ENCODE data around the gene FAM98B. TPM values are rescaled to one million over a fixed set of nuclear protein-coding genes. Genes with fewer than 3 reads are reported as not detected.

FAM98B gene
- total and polyA plus RNA-seq, 2 of the 8 experiments (the other 6 are each of a cell fraction or from before 2014, with no cell fraction given): 5.9 to 48.4 TPM

DNA sequence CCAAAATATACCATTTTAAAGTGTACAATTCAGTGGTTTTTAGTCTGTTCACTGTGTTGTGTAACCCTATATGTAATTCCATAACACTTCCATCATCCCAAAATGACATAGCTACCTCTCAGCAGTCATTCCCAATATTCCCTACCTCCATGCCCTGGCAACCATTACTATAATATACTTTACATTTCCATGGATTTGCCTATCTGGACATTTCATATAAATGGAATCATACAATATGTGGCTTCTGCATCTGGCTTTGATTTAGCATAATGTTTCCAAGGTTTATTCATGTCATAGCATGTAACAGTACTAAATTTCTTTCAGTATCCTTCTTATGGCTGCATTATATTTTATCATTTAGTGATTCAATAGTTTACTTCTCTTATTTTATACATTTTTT is 25.3 kb downstream of the FAM98B start:
- Histone ChIP-seq H3K4ac (replicated peaks; ENCODE audit: insufficient read length, low read depth, low read length) (no peak overlapping the region), H3K14ac (ENCODE audit: insufficient read length) (no peak overlapping the region), H3K4me3 (ENCODE audit: extremely low read depth in 1 of 4, insufficient read depth in 2 of 4, low read depth in 3 of 4, low read length in 4 of 4) (no peak overlapping the region), H3K27ac (ENCODE audit: low read depth, low read length) (no peak overlapping the region), H3K9ac (replicated peaks in 1 of 4; ENCODE audit: extremely low read depth in 1 of 4, low read depth in 3 of 4, low read length in 3 of 4) (no peak overlapping the region), H3K36me3 (ENCODE audit: control insufficient read depth in 2 of 4, insufficient read depth in 4 of 4, low read length in 3 of 4) (peaks cover 3 to 36% (median 21%) of the 10 kb centered on the region in 4 experiments; a peak in 7 of 8 replicates), H2BK120ac (replicated peaks; ENCODE audit: low read depth, low read length) (no peak overlapping the region), H4K91ac (replicated peaks; ENCODE audit: insufficient read length, low read length) (no peak overlapping the region), H4K20me1 (replicated peaks in 1 of 2; ENCODE audit: control insufficient read depth in 1 of 2, insufficient read depth in 2 of 2, low read length in 2 of 2) (no peaks in the 10 kb centered on the region), H3K27me3 (replicated peaks in 1 of 4; ENCODE audit: control insufficient read depth in 3 of 4, extremely low read depth in 1 of 4, insufficient read depth in 3 of 4, low read length in 3 of 4) (no peaks in the 10 kb centered on the region), H3K4me2 (ENCODE audit: insufficient read depth in 1 of 2, low read depth in 2 of 2, low read length in 2 of 2) (no peak overlapping the region), H3K56ac (replicated peaks; ENCODE audit: insufficient read length, low read depth, low read length) (no peak overlapping the region), H4K5ac (ENCODE audit: insufficient read length, low read depth, low read length) (no peak overlapping the region), H3K18ac (ENCODE audit: extremely low read depth, low read length) (no peak overlapping the region), H2AK5ac (ENCODE audit: low read depth, low read length) (no peak overlapping the region), H2BK12ac (ENCODE audit: low read depth, low read length) (no peak overlapping the region), H2BK15ac (ENCODE audit: low read length) (no peak overlapping the region), H2AFZ (ENCODE audit: low read length) (no peak overlapping the region), H3K79me1 (ENCODE audit: low read depth, low read length) (no peaks in the 10 kb centered on the region), H3K23me2 (ENCODE audit: low read depth, low read length) (no peaks in the 10 kb centered on the region), H3K4me1 (replicated peaks in 1 of 4; ENCODE audit: control insufficient read depth in 3 of 4, insufficient read depth in 4 of 4, low read length in 3 of 4) (no peaks in the 10 kb centered on the region), H2BK5ac (ENCODE audit: low read depth, low read length) (no peak overlapping the region), H2BK20ac (ENCODE audit: low read length) (no peak overlapping the region), H3K9me3 (ENCODE audit: insufficient read depth in 2 of 2, low read depth in 1 of 2, low read length in 1 of 2) (no peaks in the 10 kb centered on the region), H3K23ac (ENCODE audit: insufficient read length) (no peak overlapping the region), H4K8ac (ENCODE audit: extremely low read depth, insufficient read depth, low read length) (no peak overlapping the region), H3K79me2 (ENCODE audit: control insufficient read depth in 1 of 2, insufficient read depth in 2 of 2, low read length in 2 of 2) (no peaks in the 10 kb centered on the region)
- no peak for FAIRE-seq
- POLR2A ChIA-PET (ENCODE audit: partially characterized antibody): interaction anchor here (0.8 kb wide), 1 partner anchor 40 kb away, joined by 3 read pairs; no protein-coding TSS in a partner anchor
- no peak for DNase-seq (ENCODE audit: low read depth in 1 of 2, low spot score in 2 of 2)
- TF ChIP-seq, protein P1, sequence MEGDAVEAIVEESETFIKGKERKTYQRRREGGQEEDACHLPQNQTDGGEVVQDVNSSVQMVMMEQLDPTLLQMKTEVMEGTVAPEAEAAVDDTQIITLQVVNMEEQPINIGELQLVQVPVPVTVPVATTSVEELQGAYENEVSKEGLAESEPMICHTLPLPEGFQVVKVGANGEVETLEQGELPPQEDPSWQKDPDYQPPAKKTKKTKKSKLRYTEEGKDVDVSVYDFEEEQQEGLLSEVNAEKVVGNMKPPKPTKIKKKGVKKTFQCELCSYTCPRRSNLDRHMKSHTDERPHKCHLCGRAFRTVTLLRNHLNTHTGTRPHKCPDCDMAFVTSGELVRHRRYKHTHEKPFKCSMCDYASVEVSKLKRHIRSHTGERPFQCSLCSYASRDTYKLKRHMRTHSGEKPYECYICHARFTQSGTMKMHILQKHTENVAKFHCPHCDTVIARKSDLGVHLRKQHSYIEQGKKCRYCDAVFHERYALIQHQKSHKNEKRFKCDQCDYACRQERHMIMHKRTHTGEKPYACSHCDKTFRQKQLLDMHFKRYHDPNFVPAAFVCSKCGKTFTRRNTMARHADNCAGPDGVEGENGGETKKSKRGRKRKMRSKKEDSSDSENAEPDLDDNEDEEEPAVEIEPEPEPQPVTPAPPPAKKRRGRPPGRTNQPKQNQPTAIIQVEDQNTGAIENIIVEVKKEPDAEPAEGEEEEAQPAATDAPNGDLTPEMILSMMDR (IDR thresholded peaks at IDR 0.05; ENCODE audit: control extremely low read depth in 1 of 3, insufficient read depth in 1 of 3, low read depth in 1 of 3, low read length in 3 of 3): no peak
- TF ChIP-seq NANOG (IDR thresholded peaks at IDR 0.05; ENCODE audit: insufficient read depth, low read depth, low read length, poor library complexity, severe bottlenecking) (no peak), BCL11A (IDR thresholded peaks at IDR 0.05; ENCODE audit: low read depth in 2 of 2, low read length in 2 of 2) (no peak), EGR1 (IDR thresholded peaks at IDR 0.05; ENCODE audit: borderline replicate concordance, low read depth, low read length) (no peak), CBX5 (IDR thresholded peaks at IDR 0.05; ENCODE audit: low read depth, low read length) (no peak), RXRA (IDR thresholded peaks at IDR 0.05; ENCODE audit: insufficient read depth, low read depth, low read length) (no peak), JUND (IDR thresholded peaks at IDR 0.05; ENCODE audit: low read length) (no peak), MAFK (IDR thresholded peaks at IDR 0.05; ENCODE audit: low read depth, low read length) (no peak)
- TF ChIP-seq, protein P2, sequence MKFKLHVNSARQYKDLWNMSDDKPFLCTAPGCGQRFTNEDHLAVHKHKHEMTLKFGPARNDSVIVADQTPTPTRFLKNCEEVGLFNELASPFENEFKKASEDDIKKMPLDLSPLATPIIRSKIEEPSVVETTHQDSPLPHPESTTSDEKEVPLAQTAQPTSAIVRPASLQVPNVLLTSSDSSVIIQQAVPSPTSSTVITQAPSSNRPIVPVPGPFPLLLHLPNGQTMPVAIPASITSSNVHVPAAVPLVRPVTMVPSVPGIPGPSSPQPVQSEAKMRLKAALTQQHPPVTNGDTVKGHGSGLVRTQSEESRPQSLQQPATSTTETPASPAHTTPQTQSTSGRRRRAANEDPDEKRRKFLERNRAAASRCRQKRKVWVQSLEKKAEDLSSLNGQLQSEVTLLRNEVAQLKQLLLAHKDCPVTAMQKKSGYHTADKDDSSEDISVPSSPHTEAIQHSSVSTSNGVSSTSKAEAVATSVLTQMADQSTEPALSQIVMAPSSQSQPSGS (IDR thresholded peaks at IDR 0.05; ENCODE audit: low read length): no peak
- CTCF ChIA-PET (ENCODE audit: partially characterized antibody): interaction anchor here (1.0 to 1.1 kb wide), 2 partner anchors 19 to 39 kb away, joined by 3 read pairs; no protein-coding TSS in a partner anchor
